WTC11 (cell line): ENCODE measurements around the gene DNM3.

ENCODE experiments used
- ESRRA ChIP-seq: sonication (generic); formaldehyde crosslinking; IDR thresholded peaks from 2 replicates; pipeline ENCODE4 v1.8.1; 2022; ENCODE audit warnings: mild to moderate bottlenecking, missing genetic modification reagents, borderline replicate concordance
- NR3C1 ChIP-seq: sonication (generic); formaldehyde crosslinking; conservative IDR thresholded peaks from 2 replicates; pipeline ENCODE4 v1.8.1; 2023; ENCODE audit warnings: low read depth, mild to moderate bottlenecking, missing genetic modification reagents
- SMAD3 ChIP-seq: sonication (generic); formaldehyde crosslinking; IDR thresholded peaks from 2 replicates; pipeline ENCODE4 v1.8.0; 2022; ENCODE audit warnings: missing genetic modification reagents, mild to moderate bottlenecking, borderline replicate concordance
- TF ChIP-seq, protein P1 (sequence below): sonication (generic); formaldehyde crosslinking; IDR thresholded peaks from 2 replicates; pipeline ENCODE4 v1.8.1; 2022; ENCODE audit warnings: low read depth, mild to moderate bottlenecking, moderate library complexity, missing genetic modification reagents, borderline replicate concordance
- TF ChIP-seq, protein P2 (sequence below): fragments of 200-600 bp; IDR thresholded peaks from 2 replicates; pipeline ENCODE4 v1.8.0; 2022; ENCODE audit warnings: antibody characterized with exemption
- TF ChIP-seq, protein P3 (sequence below): sonication (generic); formaldehyde crosslinking; IDR thresholded peaks from 2 replicates; pipeline ENCODE4 v1.8.0; 2022; ENCODE audit warnings: mild to moderate bottlenecking, missing genetic modification reagents
- TF ChIP-seq, protein P4 (sequence below): sonication (generic); formaldehyde crosslinking; IDR thresholded peaks from 2 replicates; pipeline ENCODE4 v1.8.0; 2022; ENCODE audit warnings: mild to moderate bottlenecking, missing genetic modification reagents

DNA sequence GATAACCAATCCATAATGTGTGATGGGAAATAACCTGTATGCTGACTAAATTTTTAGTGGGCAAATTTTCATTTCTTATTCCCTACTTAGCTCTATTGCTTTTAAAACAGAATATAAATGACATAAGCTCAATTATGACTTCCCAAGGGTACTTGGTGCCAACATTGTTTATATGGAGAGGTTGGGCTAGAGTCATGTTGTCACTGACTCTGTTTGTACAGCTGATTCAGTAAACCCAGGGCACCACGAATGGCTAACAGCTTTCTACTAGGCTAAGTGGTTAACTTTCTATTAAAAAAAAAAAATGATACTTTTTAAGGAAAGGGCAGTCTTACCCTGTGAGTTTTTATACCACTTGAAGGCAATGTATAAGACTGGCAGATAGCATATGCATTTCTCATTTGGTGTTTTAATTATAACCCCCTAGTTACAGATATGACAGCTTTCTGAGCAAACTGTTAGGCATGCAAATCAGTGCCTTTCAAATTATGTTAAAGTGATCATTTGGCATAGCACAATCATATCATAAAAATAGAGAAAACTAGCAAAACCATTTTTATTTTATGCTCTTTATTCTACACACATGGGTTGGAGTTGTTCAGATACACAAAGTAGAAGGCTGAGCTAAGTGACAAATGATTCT is 147.1 kb downstream of the DNM3 start:
- no peak for TF ChIP-seq NR3C1
- TF ChIP-seq, protein P1, sequence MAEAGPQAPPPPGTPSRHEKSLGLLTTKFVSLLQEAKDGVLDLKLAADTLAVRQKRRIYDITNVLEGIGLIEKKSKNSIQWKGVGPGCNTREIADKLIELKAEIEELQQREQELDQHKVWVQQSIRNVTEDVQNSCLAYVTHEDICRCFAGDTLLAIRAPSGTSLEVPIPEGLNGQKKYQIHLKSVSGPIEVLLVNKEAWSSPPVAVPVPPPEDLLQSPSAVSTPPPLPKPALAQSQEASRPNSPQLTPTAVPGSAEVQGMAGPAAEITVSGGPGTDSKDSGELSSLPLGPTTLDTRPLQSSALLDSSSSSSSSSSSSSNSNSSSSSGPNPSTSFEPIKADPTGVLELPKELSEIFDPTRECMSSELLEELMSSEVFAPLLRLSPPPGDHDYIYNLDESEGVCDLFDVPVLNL (CRISPR knock-in tag) = no peak
- TF ChIP-seq, protein P2, sequence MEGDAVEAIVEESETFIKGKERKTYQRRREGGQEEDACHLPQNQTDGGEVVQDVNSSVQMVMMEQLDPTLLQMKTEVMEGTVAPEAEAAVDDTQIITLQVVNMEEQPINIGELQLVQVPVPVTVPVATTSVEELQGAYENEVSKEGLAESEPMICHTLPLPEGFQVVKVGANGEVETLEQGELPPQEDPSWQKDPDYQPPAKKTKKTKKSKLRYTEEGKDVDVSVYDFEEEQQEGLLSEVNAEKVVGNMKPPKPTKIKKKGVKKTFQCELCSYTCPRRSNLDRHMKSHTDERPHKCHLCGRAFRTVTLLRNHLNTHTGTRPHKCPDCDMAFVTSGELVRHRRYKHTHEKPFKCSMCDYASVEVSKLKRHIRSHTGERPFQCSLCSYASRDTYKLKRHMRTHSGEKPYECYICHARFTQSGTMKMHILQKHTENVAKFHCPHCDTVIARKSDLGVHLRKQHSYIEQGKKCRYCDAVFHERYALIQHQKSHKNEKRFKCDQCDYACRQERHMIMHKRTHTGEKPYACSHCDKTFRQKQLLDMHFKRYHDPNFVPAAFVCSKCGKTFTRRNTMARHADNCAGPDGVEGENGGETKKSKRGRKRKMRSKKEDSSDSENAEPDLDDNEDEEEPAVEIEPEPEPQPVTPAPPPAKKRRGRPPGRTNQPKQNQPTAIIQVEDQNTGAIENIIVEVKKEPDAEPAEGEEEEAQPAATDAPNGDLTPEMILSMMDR = no peak
- TF ChIP-seq, protein P3, sequence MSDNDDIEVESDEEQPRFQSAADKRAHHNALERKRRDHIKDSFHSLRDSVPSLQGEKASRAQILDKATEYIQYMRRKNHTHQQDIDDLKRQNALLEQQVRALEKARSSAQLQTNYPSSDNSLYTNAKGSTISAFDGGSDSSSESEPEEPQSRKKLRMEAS (CRISPR knock-in tag) = no peak
- no peak for TF ChIP-seq SMAD3 (CRISPR knock-in tag)
- no peak for TF ChIP-seq ESRRA (CRISPR knock-in tag)
- TF ChIP-seq, protein P4, sequence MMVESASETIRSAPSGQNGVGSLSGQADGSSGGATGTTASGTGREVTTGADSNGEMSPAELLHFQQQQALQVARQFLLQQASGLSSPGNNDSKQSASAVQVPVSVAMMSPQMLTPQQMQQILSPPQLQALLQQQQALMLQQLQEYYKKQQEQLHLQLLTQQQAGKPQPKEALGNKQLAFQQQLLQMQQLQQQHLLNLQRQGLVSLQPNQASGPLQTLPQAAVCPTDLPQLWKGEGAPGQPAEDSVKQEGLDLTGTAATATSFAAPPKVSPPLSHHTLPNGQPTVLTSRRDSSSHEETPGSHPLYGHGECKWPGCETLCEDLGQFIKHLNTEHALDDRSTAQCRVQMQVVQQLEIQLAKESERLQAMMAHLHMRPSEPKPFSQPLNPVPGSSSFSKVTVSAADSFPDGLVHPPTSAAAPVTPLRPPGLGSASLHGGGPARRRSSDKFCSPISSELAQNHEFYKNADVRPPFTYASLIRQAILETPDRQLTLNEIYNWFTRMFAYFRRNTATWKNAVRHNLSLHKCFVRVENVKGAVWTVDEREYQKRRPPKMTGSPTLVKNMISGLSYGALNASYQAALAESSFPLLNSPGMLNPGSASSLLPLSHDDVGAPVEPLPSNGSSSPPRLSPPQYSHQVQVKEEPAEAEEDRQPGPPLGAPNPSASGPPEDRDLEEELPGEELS (CRISPR knock-in tag) = no peak
